ENCODE measurements around the gene ADAM12. TPM values are rescaled to one million over a fixed set of nuclear protein-coding genes. Genes with fewer than 3 reads are reported as not detected.

Gene ADAM12
- total RNA-seq, 4 donors from 2014 or later: under 0.01 to 1.3 (median 1.0) TPM

- intact Hi-C loops (cut with DNase I): no loop called here
- Histone ChIP-seq H3K27ac (replicated peaks in 1 of 4) (no peak overlapping the region), H3K36me3 (no peaks in the 10 kb centered on the region), H3K4me3 (no peak overlapping the region), H3K27me3 (no peaks in the 10 kb centered on the region), H3K4me1 (no peaks in the 10 kb centered on the region), H3K9me3 (peaks cover 0 to 11% (median 5%) of the 10 kb centered on the region in 4 donors)
- TF ChIP-seq POLR2A (IDR thresholded peaks at IDR 0.05; ENCODE audit: low read depth): no peak
- TF ChIP-seq POLR2AphosphoS5 (IDR thresholded peaks at IDR 0.05): no peak
- no peak for TF ChIP-seq CTCF (IDR thresholded peaks at IDR 0.05)
- no peak for TF ChIP-seq EP300 (IDR thresholded peaks at IDR 0.05)
- DNase-seq (ENCODE audit: extremely low spot score): no peak
- WGBS: 98% methylated on average over 2 of the region's 2 CpGs
Measured at GRCh38 chr10:126034586-126034985, 353.7 kb downstream of the ADAM12 start.

GRCh38 chr10:126029999-126030398 is 358.3 kb downstream of the ADAM12 start:
- Histone ChIP-seq H3K36me3 (no peaks in the 10 kb centered on the region), H3K9me3 (peaks cover 0 to 46% (median 25%) of the 10 kb centered on the region in 4 donors), H3K27ac (replicated peaks in 1 of 4) (no peak overlapping the region), H3K27me3 (no peaks in the 10 kb centered on the region), H3K4me3 (no peak overlapping the region), H3K4me1 (no peaks in the 10 kb centered on the region)
- 88% methylated on average over 3 of the region's 3 CpGs for WGBS
- intact Hi-C loops (cut with DNase I): no loop called here
- TF ChIP-seq CTCF (IDR thresholded peaks at IDR 0.05) (no peak), POLR2A (IDR thresholded peaks at IDR 0.05; ENCODE audit: low read depth) (no peak), POLR2AphosphoS5 (IDR thresholded peaks at IDR 0.05) (no peak), EP300 (IDR thresholded peaks at IDR 0.05) (no peak)
- DNase-seq (ENCODE audit: extremely low spot score): no peak

- WGBS: 70% methylated on average over 1 of the region's 1 CpG
- H3K9me3 ChIP-seq: peaks cover 0 to 35% (median 20%) of the 10 kb centered on the region in 4 donors
- TF ChIP-seq POLR2A (IDR thresholded peaks at IDR 0.05; ENCODE audit: low read depth) (no peak), EP300 (IDR thresholded peaks at IDR 0.05) (no peak), CTCF (IDR thresholded peaks at IDR 0.05) (no peak)
Measured at GRCh38 chr10:126027692-126028091, 360.6 kb downstream of the ADAM12 start.

GRCh38 chr10:126022841-126023240 is 365.4 kb downstream of the ADAM12 start:
- Histone ChIP-seq H3K36me3 (no peaks in the 10 kb centered on the region), H3K4me3 (no peak overlapping the region), H3K4me1 (no peaks in the 10 kb centered on the region), H3K27ac (replicated peaks in 1 of 4) (no peak overlapping the region), H3K9me3 (peaks cover 0 to 20% (median 9%) of the 10 kb centered on the region in 4 donors), H3K27me3 (no peaks in the 10 kb centered on the region)
- WGBS: 98% methylated on average over 5 of the region's 5 CpGs
- DNase-seq (ENCODE audit: extremely low spot score): no peak
- intact Hi-C loops (cut with DNase I): no loop called here
- TF ChIP-seq POLR2A (IDR thresholded peaks at IDR 0.05; ENCODE audit: low read depth) (no peak), EP300 (IDR thresholded peaks at IDR 0.05) (no peak)

More at GRCh38 chr10:126027692-126028091, 360.6 kb downstream of the ADAM12 start:
- Histone ChIP-seq H3K27ac (replicated peaks in 1 of 4) (no peak overlapping the region), H3K27me3 (no peaks in the 10 kb centered on the region), H3K4me3 (no peak overlapping the region), H3K36me3 (no peaks in the 10 kb centered on the region), H3K4me1 (no peaks in the 10 kb centered on the region)
- intact Hi-C loops (cut with DNase I): no loop called here
- DNase-seq (ENCODE audit: extremely low spot score): no peak

- intact Hi-C loops (cut with DNase I): no loop called here
- Histone ChIP-seq H3K27ac (replicated peaks in 1 of 4) (no peak overlapping the region), H3K4me3 (no peak overlapping the region), H3K4me1 (no peaks in the 10 kb centered on the region), H3K27me3 (no peaks in the 10 kb centered on the region), H3K9me3 (peaks cover 0 to 11% (median 7%) of the 10 kb centered on the region in 4 donors), H3K36me3 (no peaks in the 10 kb centered on the region)
- DNase-seq (ENCODE audit: extremely low spot score): no peak
- TF ChIP-seq CTCF (IDR thresholded peaks at IDR 0.05) (no peak), POLR2AphosphoS5 (IDR thresholded peaks at IDR 0.05) (no peak), EP300 (IDR thresholded peaks at IDR 0.05) (no peak), POLR2A (IDR thresholded peaks at IDR 0.05; ENCODE audit: low read depth) (no peak)
- 90% methylated on average over 5 of the region's 5 CpGs for WGBS
Measured at GRCh38 chr10:126021833-126022500, 366.3 kb downstream of the ADAM12 start.
